Natural killer cell (primary cell): Measurements from ENCODE around the gene TECPR1. TPM values are rescaled to one million over a fixed set of nuclear protein-coding genes. Genes with fewer than 3 reads are reported as not detected.

Experiments used
- ATAC-seq, 3 donors: fragments of 150-1000 bp in 2 of 3; fragments of 200-7000 bp in 1 of 3; cut with Tn5 transposase; 1 replicate in 1 of 3; 2 replicates in 2 of 3; pipeline ENCODE4 v1.10.0; 2021; ENCODE audit warnings: mild to moderate bottlenecking in 2 of 3, moderate library complexity in 2 of 3
- DNase-seq, 2 donors: peaks; one replicate each; pipeline versions ENCODE4 v3.0.0 to v3.0.0-alpha.2; 2013 to 2021; ENCODE audit warnings: mixed read lengths in 1 of 2
- H3K27ac ChIP-seq: one replicate; pipeline ENCODE4 v1.5.1; 2013; ENCODE audit warnings: mild to moderate bottlenecking, low read length
- H3K27me3 ChIP-seq: one replicate; pipeline ENCODE4 v1.6.1; 2013; ENCODE audit warnings: low read length; ENCODE audit not compliant: control insufficient read depth, insufficient read depth
- H3K36me3 ChIP-seq: one replicate; pipeline ENCODE4 v1.6.1; 2013; ENCODE audit warnings: low read length; ENCODE audit not compliant: control insufficient read depth, insufficient read depth
- H3K4me1 ChIP-seq: one replicate; pipeline ENCODE4 v1.6.1; 2013; ENCODE audit warnings: low read length; ENCODE audit not compliant: control insufficient read depth, insufficient read depth
- H3K4me3 ChIP-seq: one replicate; pipeline ENCODE4 v1.5.1; 2013; ENCODE audit warnings: low read length
- H3K9me3 ChIP-seq: one replicate; pipeline ENCODE4 v1.6.1; 2013; ENCODE audit warnings: low read length; ENCODE audit not compliant: control insufficient read depth, insufficient read depth
- H3K27ac Mint-ChIP-seq, 2 donors: one replicate each; pipeline ENCODE4 v1.8.0; 2022; ENCODE audit warnings: mild to moderate bottlenecking in 2 of 2, mixed read lengths in 2 of 2, moderate library complexity in 1 of 2
- H3K27me3 Mint-ChIP-seq, 2 donors: one replicate each; pipeline ENCODE4 v1.8.0; 2022; ENCODE audit warnings: low read depth in 2 of 2, mixed read lengths in 2 of 2
- H3K36me3 Mint-ChIP-seq: one replicate; pipeline ENCODE4 v1.8.0; 2022; ENCODE audit warnings: mixed read lengths
- H3K4me1 Mint-ChIP-seq, 2 donors: one replicate each; pipeline ENCODE4 v1.8.0; 2022; ENCODE audit warnings: mixed read lengths in 2 of 2
- H3K4me3 Mint-ChIP-seq: one replicate; pipeline ENCODE4 v1.8.0; 2022; ENCODE audit warnings: mild to moderate bottlenecking, moderate library complexity, mixed read lengths
- H3K9me3 Mint-ChIP-seq, 2 donors: one replicate each; pipeline ENCODE4 v1.8.0; 2022; ENCODE audit warnings: mixed read lengths in 2 of 2
- WGBS: methylation state at CpG from one replicate; pipeline ENCODE4 v1.1.7; 2013; ENCODE audit warnings: missing lambda C conversion rate; ENCODE audit not compliant: insufficient coverage; 5-methylcytosine and 5-hydroxymethylcytosine counted together
- intact Hi-C: fragments of 100-400 bp; cut with micrococcal nuclease; formaldehyde crosslinking; loops from one replicate; pipeline ENCODE4 v1.14.2; 2022
- total RNA-seq, 4 donors: library from RNA; stranded (reverse); fragments of 120-200 nt in 1 of 4; gene quantifications; one replicate each; pipeline versions ENCODE4 v1.2.3 to v1.2.4, GENCODE V29; 2013 to 2022
- TF ChIP-seq, protein P1 (sequence below): fragments of 200-600 bp; IDR thresholded peaks from one replicate; pipeline ENCODE4 v1.8.0; 2022; ENCODE audit warnings: antibody characterized with exemption

The TECPR1 gene
- total RNA-seq, 3 donors from 2014 or later (not counting 1 experiment from before 2014, with no cell fraction given): 68.8 to 76.7 (median 70.3) TPM

DNA sequence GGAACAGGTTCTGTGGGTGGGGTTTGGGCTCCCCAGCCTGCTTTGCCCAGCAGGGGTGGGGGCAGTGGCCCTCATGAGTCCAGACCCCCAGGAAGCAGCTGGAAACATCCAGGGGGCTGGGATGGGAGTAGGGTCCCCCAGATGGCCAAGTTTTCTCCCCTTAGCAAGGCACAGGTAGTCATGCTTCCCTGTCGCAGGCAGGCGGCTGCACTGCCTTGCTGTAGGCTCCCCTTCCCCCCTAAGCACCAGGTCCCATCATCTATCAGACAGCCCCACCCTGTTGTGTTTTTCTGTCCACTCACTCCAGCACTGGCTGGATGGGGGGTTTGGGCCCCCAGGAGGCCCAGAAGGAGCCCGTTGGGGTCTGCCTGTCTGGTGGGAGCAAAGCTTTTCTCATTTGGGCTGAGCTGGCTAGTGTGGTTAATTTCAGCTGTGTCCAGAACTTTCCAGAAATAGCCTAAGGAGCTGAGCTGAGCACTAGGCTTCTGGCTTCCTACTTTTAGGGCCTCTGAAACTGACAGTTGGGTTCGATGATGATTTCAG lies 37.4 kb upstream of the TECPR1 start:
- Histone ChIP-seq H3K36me3 (peaks cover 5% of the 10 kb centered on the region), H3K4me1 (peaks cover 31% of the 10 kb centered on the region), H3K27me3 (no peaks in the 10 kb centered on the region), H3K4me3 (no peak overlapping the region), H3K27ac (no peak overlapping the region), H3K9me3 (no peaks in the 10 kb centered on the region)
- Mint-ChIP-seq H3K27ac (no peak overlapping the region), H3K4me1 (peaks cover 5 to 14% of the 10 kb centered on the region in 2 donors), H3K9me3 (no peaks in the 10 kb centered on the region), H3K36me3 (no peaks in the 10 kb centered on the region), H3K4me3 (no peak overlapping the region), H3K27me3 (no peaks in the 10 kb centered on the region)
- intact Hi-C loops: no loop called here
- DNase-seq: no peak
- 92% methylated on average over 4 of the region's 4 CpGs for WGBS
- ATAC-seq: no peak
- TF ChIP-seq, protein P1, sequence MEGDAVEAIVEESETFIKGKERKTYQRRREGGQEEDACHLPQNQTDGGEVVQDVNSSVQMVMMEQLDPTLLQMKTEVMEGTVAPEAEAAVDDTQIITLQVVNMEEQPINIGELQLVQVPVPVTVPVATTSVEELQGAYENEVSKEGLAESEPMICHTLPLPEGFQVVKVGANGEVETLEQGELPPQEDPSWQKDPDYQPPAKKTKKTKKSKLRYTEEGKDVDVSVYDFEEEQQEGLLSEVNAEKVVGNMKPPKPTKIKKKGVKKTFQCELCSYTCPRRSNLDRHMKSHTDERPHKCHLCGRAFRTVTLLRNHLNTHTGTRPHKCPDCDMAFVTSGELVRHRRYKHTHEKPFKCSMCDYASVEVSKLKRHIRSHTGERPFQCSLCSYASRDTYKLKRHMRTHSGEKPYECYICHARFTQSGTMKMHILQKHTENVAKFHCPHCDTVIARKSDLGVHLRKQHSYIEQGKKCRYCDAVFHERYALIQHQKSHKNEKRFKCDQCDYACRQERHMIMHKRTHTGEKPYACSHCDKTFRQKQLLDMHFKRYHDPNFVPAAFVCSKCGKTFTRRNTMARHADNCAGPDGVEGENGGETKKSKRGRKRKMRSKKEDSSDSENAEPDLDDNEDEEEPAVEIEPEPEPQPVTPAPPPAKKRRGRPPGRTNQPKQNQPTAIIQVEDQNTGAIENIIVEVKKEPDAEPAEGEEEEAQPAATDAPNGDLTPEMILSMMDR: no peak

DNA sequence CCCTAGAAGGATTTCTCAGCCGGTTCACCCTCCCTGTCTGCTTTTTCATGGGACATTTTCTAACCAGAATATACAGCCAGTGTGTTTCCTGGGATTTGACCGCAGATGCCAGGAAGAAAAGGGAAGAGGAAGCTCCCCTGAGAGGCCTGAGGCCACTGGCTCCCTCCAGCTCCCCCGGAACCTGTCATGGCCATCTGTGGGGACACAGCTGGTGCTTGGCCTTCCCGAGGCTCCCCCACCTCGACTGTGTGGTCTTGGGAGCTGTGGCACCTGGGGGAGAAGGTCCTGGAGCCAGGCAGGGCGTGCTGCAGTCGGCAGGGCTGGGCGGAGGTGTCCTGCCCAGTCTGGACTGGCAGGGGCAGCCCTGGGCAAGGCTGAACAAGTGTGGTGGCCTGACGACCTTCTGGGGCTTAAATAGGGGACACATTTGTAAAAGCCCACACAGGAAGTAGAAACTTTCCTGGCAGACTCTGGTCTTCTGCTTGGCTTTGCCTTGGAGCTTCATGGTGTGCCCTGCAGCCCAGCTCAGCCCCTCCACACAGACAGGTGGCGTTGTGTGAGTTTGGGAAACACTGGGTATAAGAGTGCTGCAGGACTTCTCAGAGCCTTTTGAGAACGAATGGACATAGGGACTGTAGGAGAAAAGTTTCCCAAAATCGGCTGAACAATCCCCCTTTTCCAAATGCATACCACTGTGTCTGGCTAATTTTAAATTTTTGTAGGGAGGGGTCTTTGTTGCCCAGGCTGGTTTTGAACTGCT lies 36.2 kb upstream of the TECPR1 start:
- no peak overlapping the region for H3K4me3 Mint-ChIP-seq
- peaks cover 12 to 24% of the 10 kb centered on the region in 2 donors for H3K4me1 Mint-ChIP-seq
- DNase-seq (no peak), ATAC-seq (no peak)
- 56% methylated on average over 10 of the region's 12 CpGs for WGBS
- Histone ChIP-seq H3K4me1 (peaks cover 43% of the 10 kb centered on the region), H3K4me3 (no peak overlapping the region), H3K27me3 (no peaks in the 10 kb centered on the region), H3K9me3 (no peaks in the 10 kb centered on the region), H3K27ac (no peak overlapping the region), H3K36me3 (peaks cover 5% of the 10 kb centered on the region)
- no peaks in the 10 kb centered on the region for H3K36me3 Mint-ChIP-seq
- H3K9me3 Mint-ChIP-seq: no peaks in the 10 kb centered on the region
- H3K27me3 Mint-ChIP-seq: no peaks in the 10 kb centered on the region
- TF ChIP-seq, protein P1: no peak
- H3K27ac Mint-ChIP-seq: no peak overlapping the region
- intact Hi-C loops: no loop called here

DNA sequence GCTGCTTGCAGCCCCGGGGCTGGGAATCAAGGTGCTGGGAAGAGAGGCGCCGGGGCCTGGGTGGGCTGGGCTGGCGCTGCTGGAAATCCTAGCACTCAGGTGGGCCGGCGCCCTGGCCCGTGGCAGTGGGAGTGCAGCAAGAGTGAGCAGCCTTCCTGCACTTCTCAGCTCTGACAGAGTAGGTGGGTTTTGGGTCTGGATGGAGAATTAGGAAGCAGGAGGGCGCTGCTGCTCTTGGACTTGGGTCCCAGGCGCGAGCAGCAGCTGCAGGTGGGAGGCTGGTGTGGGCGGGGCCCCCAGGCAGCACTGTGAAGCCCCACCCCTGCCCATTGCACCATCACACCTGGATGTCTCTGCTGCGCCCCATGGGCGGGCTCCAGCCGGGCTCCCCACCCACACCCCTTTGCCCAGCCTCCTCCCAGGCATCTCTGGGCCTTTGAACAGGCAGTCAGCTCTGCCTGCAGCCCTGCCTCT lies 35.5 kb upstream of the TECPR1 start:
- Mint-ChIP-seq H3K27me3 (no peaks in the 10 kb centered on the region), H3K36me3 (no peaks in the 10 kb centered on the region), H3K4me1 (peaks cover 19 to 31% of the 10 kb centered on the region in 2 donors), H3K27ac (no peak overlapping the region), H3K4me3 (no peak overlapping the region), H3K9me3 (no peaks in the 10 kb centered on the region)
- DNase-seq (no peak), ATAC-seq (no peak)
- Histone ChIP-seq H3K9me3 (no peaks in the 10 kb centered on the region), H3K4me1 (peaks cover 50% of the 10 kb centered on the region), H3K36me3 (no peaks in the 10 kb centered on the region), H3K4me3 (no peak overlapping the region), H3K27me3 (no peaks in the 10 kb centered on the region), H3K27ac (no peak overlapping the region)
- intact Hi-C loops: no loop called here
- WGBS: 94% methylated on average over 14 of the region's 14 CpGs
- TF ChIP-seq, protein P1: no peak
